MM.1S (cell line): ENCODE data around the gene NRG2.

Experiments
- DNase-seq: peaks from one replicate; pipeline ENCODE4 v3.0.0-alpha.2; 2015
- H2AFZ ChIP-seq: fragments of 300-600 bp; sonication (generic); 2 replicates; pipeline ENCODE4 v1.6.0; 2016; ENCODE audit warnings: antibody characterized with exemption, low read length
- H3F3A ChIP-seq: fragments of 300-600 bp; sonication (generic); 2 replicates; pipeline ENCODE4 v1.6.1; 2016; ENCODE audit warnings: mild to moderate bottlenecking, antibody characterized with exemption, low read length, moderate library complexity, mixed read lengths; ENCODE audit not compliant: insufficient read depth
- H3K27ac ChIP-seq: fragments of 300-600 bp; sonication (generic); 2 replicates; pipeline ENCODE4 v1.5.1; 2016; ENCODE audit warnings: mild to moderate bottlenecking, low read length
- H3K27me3 ChIP-seq: fragments of 300-600 bp; sonication (generic); replicated peaks from 2 replicates; pipeline ENCODE4 v1.6.0; 2016; ENCODE audit warnings: low read length; ENCODE audit not compliant: insufficient read depth
- H3K36me3 ChIP-seq: fragments of 300-600 bp; sonication (generic); replicated peaks from 2 replicates; pipeline ENCODE4 v1.6.1; 2016; ENCODE audit warnings: mild to moderate bottlenecking, low read length, mixed read lengths; ENCODE audit not compliant: insufficient read depth
- H3K4me1 ChIP-seq: fragments of 300-600 bp; sonication (generic); 2 replicates; pipeline ENCODE4 v1.6.1; 2016; ENCODE audit warnings: low read length, mixed read lengths
- H3K4me2 ChIP-seq: fragments of 300-600 bp; sonication (generic); 2 replicates; pipeline ENCODE4 v1.6.0; 2016; ENCODE audit warnings: low read depth, low read length
- H3K4me3 ChIP-seq: fragments of 300-600 bp; sonication (generic); 2 replicates; pipeline ENCODE4 v1.5.1; 2016; ENCODE audit warnings: low read length, mixed read lengths
- H3K79me2 ChIP-seq: fragments of 300-600 bp; sonication (generic); 2 replicates; pipeline ENCODE4 v1.6.1; 2016; ENCODE audit warnings: mixed run types, low read length, mixed read lengths
- H3K9ac ChIP-seq: fragments of 300-600 bp; sonication (generic); 2 replicates; pipeline ENCODE4 v1.6.1; 2016; ENCODE audit warnings: low read length, mixed read lengths
- H3K9me2 ChIP-seq: fragments of 300-600 bp; sonication (generic); replicated peaks from 2 replicates; pipeline ENCODE4 v1.6.1; 2016; ENCODE audit warnings: mild to moderate bottlenecking, low read length, mixed read lengths; ENCODE audit not compliant: insufficient read depth
- H3K9me3 ChIP-seq: fragments of 300-600 bp; sonication (generic); replicated peaks from 2 replicates; pipeline ENCODE4 v1.6.1; 2016; ENCODE audit warnings: mild to moderate bottlenecking, low read length, mixed read lengths; ENCODE audit not compliant: insufficient read depth
- H4K20me1 ChIP-seq: fragments of 300-600 bp; sonication (generic); 2 replicates; pipeline ENCODE4 v1.6.1; 2016; ENCODE audit warnings: mild to moderate bottlenecking, low read length, moderate library complexity, mixed read lengths; ENCODE audit not compliant: insufficient read depth
- EZH2 ChIP-seq: fragments of 300-600 bp; sonication (generic); optimal IDR thresholded peaks from 2 replicates; pipeline ENCODE3; 2017; ENCODE audit warnings: low read depth, mild to moderate bottlenecking, antibody characterized with exemption, low read length, mixed read lengths
- EZH2phosphoT487 ChIP-seq: fragments of 300-600 bp; sonication (generic); IDR thresholded peaks from 2 replicates; pipeline ENCODE4 v1.6.1; 2018; ENCODE audit warnings: antibody characterized with exemption, low read length
- TF ChIP-seq, protein P1 (sequence below): fragments of 300-600 bp; sonication (generic); IDR thresholded peaks from 2 replicates; pipeline ENCODE4 v1.5.1; 2016; ENCODE audit warnings: antibody characterized with exemption, low read length, mixed read lengths

NRG2 gene

DNA sequence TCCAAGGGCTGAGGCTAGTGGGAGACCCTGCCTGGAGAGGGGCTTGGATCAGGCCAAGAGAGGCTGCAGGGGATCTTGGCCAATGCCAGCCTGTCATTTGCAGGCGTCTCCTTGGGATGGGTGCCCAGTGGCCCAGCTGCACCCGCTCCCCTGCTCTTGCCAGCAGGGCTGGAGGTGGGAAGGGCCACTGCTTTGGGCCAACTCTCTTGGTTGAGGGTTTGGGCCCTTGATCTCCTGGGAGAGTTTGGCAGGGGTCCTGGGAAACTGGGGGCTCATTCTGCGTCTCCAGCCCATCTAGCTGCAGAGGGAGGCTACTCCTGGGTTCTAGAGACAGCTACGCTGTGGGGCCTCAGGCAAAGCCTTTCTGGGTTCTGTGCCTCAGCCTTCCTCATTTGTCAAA lies 237.0 kb downstream of the NRG2 start:
- H3K9me2 ChIP-seq = no peaks in the 10 kb centered on the region

DNA sequence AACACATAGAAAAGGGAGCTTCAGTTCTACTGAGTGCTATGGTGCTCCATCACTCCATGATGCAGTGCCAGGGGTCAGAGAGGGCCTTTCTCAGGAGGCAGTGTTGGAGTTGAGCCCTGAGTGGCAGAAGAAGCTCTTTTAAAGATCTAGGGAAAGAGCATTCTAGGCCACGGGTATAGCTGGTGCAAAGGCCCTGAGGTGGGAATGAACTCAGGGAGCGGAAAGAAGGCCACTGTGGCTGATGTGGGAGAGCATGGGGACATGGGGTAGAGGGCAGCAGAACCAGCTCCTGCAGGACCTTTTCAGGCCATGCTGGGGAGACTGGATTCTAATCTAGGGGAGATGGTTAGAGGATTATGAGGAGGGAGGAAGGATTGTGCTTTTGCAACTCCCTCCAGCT lies 237.6 kb downstream of the NRG2 start:
- Histone ChIP-seq H3K27me3 (peaks cover 73% of the 10 kb centered on the region), H3K4me2 (no peak overlapping the region), H3K27ac (no peak overlapping the region), H3K4me3 (no peak overlapping the region), H3K9me3 (no peaks in the 10 kb centered on the region), H4K20me1 (no peaks in the 10 kb centered on the region), H3K36me3 (no peaks in the 10 kb centered on the region), H3K4me1 (no peaks in the 10 kb centered on the region), H2AFZ (no peak overlapping the region), H3F3A (no peaks in the 10 kb centered on the region), H3K9ac (no peak overlapping the region), H3K79me2 (no peaks in the 10 kb centered on the region), H3K9me2 (no peaks in the 10 kb centered on the region)
- TF ChIP-seq EZH2phosphoT487 (no peak), EZH2 (no peak)
- TF ChIP-seq, protein P1, sequence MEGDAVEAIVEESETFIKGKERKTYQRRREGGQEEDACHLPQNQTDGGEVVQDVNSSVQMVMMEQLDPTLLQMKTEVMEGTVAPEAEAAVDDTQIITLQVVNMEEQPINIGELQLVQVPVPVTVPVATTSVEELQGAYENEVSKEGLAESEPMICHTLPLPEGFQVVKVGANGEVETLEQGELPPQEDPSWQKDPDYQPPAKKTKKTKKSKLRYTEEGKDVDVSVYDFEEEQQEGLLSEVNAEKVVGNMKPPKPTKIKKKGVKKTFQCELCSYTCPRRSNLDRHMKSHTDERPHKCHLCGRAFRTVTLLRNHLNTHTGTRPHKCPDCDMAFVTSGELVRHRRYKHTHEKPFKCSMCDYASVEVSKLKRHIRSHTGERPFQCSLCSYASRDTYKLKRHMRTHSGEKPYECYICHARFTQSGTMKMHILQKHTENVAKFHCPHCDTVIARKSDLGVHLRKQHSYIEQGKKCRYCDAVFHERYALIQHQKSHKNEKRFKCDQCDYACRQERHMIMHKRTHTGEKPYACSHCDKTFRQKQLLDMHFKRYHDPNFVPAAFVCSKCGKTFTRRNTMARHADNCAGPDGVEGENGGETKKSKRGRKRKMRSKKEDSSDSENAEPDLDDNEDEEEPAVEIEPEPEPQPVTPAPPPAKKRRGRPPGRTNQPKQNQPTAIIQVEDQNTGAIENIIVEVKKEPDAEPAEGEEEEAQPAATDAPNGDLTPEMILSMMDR = no peak
- no peak for DNase-seq

More for the DNA sequence above, 237.0 kb downstream of the NRG2 start:
- H3K79me2 ChIP-seq = no peaks in the 10 kb centered on the region
- H3K27me3 ChIP-seq = peaks cover 72% of the 10 kb centered on the region
- H3K9ac ChIP-seq = no peak overlapping the region
- H3K4me1 ChIP-seq = no peaks in the 10 kb centered on the region
- DNase-seq = no peak
- no peaks in the 10 kb centered on the region for H4K20me1 ChIP-seq
- H3K27ac ChIP-seq = no peak overlapping the region
- H3F3A ChIP-seq = no peaks in the 10 kb centered on the region
- no peaks in the 10 kb centered on the region for H3K36me3 ChIP-seq
- H3K4me2 ChIP-seq = no peak overlapping the region
- TF ChIP-seq EZH2 = no peak
- H2AFZ ChIP-seq = no peak overlapping the region
- no peak overlapping the region for H3K4me3 ChIP-seq
- H3K9me3 ChIP-seq = no peaks in the 10 kb centered on the region

DNA sequence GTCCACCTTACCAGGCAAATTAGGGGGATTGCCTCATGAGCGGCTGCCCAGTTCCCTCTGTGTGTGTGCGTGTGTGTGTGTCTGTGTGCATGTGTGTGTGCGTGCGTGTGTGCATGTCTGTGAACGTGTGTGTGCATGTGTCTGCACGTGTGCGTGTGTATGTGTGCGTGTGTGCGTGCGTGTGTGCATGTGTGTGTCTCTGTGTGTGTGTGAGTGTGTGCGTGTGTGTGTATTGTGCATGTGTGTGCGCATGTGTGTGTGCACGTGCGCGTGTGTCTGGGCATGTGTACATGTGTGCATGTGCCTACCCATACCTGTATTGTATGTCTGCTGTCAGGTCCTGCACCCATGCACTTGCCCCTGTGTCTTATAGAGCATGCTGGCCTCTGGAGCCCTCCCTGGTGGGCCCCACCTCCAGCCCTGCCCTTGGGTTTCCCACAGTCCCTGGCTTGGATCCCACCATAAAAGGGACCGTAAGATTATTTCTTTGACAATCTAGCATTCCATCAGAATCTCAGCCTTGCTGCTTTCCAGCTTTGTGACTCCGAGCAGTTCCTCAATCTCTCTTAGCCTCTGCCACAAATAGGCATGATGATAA lies 238.2 kb downstream of the NRG2 start:
- TF ChIP-seq, protein P1 = no peak
- Histone ChIP-seq H4K20me1 (no peaks in the 10 kb centered on the region), H3F3A (no peaks in the 10 kb centered on the region), H2AFZ (no peak overlapping the region), H3K36me3 (no peaks in the 10 kb centered on the region), H3K79me2 (no peaks in the 10 kb centered on the region), H3K27ac (no peak overlapping the region), H3K9me3 (no peaks in the 10 kb centered on the region), H3K4me1 (no peaks in the 10 kb centered on the region), H3K4me2 (no peak overlapping the region), H3K27me3 (peaks cover 73% of the 10 kb centered on the region), H3K9me2 (no peaks in the 10 kb centered on the region), H3K9ac (no peak overlapping the region), H3K4me3 (no peak overlapping the region)
- no peak for DNase-seq

DNA sequence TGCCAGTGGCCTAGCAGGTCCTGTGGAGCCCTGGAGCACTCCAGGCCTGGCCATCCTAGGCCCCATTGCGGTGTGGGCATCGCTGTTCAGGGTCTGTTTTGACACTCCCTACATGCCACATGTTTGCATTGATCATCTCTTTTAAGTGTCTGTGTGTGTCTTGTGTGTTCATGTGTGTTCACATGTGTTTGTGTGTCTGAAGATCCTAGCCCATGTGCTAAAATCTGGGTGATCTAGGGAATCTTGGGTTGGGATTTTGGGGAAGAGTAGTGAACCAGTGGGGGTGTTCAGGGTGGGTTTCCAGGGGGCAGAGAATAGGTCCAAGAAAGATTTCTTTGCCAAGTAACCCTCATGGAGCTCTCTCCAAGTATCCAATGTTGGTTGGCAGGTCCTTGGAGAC lies 239.1 kb downstream of the NRG2 start:
- TF ChIP-seq EZH2phosphoT487 (no peak), EZH2 (no peak)
- TF ChIP-seq, protein P1 = no peak
- H4K20me1 ChIP-seq = no peaks in the 10 kb centered on the region
- no peak overlapping the region for H2AFZ ChIP-seq
- H3F3A ChIP-seq = no peaks in the 10 kb centered on the region
- DNase-seq = no peak
- no peak overlapping the region for H3K4me2 ChIP-seq
- no peak overlapping the region for H3K4me3 ChIP-seq
- H3K36me3 ChIP-seq = no peaks in the 10 kb centered on the region
- no peak overlapping the region for H3K9ac ChIP-seq
- H3K79me2 ChIP-seq = no peaks in the 10 kb centered on the region
- no peaks in the 10 kb centered on the region for H3K9me2 ChIP-seq
- H3K4me1 ChIP-seq = no peaks in the 10 kb centered on the region
- peaks cover 73% of the 10 kb centered on the region for H3K27me3 ChIP-seq
- no peak overlapping the region for H3K27ac ChIP-seq
- no peaks in the 10 kb centered on the region for H3K9me3 ChIP-seq
